Heart left ventricle (tissue), 16 donors: Measurements from ENCODE around the gene HTRA3. TPM values are rescaled to one million over a fixed set of nuclear protein-coding genes. Genes with fewer than 3 reads are reported as not detected.

Experiments
- ATAC-seq, 4 donors: fragments of 200-7000 bp; cut with Tn5 transposase; one replicate each; pipeline ENCODE4 v1.9.1; 2020 to 2022; ENCODE audit warnings: moderate library complexity in 4 of 4, mild to moderate bottlenecking in 3 of 4, moderate number of reproducible peaks in 1 of 4
- DNase-seq, 5 donors: peaks; one replicate each; pipeline ENCODE4 v3.0.0-alpha.2; 2020
- H3K27ac ChIP-seq, 12 donors: fragments of 200-600 bp; sonication (generic) in 4 of 12; one replicate each; pipeline versions ENCODE4 v1.5.0 to v1.8.0; 2016 to 2022; ENCODE audit warnings: mild to moderate bottlenecking in 2 of 12
- H3K27me3 ChIP-seq, 9 donors: fragments of 200-600 bp; sonication (generic) in 2 of 9; one replicate each; pipeline versions ENCODE4 v1.5.1 to v1.8.0; 2016 to 2022; ENCODE audit warnings: mild to moderate bottlenecking in 3 of 9
- H3K36me3 ChIP-seq, 9 donors: fragments of 200-600 bp; sonication (generic) in 2 of 9; one replicate each; pipeline versions ENCODE4 v1.5.0 to v1.8.0; 2018 to 2022; ENCODE audit warnings: mild to moderate bottlenecking in 2 of 9
- H3K4me1 ChIP-seq, 12 donors: fragments of 200-600 bp; sonication (generic) in 4 of 12; one replicate each; pipeline versions ENCODE4 v1.5.0 to v1.8.0; 2016 to 2022; ENCODE audit warnings: mild to moderate bottlenecking in 3 of 12
- H3K4me3 ChIP-seq, 12 donors: fragments of 200-600 bp; sonication (generic) in 4 of 12; one replicate each; pipeline versions ENCODE4 v1.5.0 to v1.8.0; 2017 to 2022; ENCODE audit warnings: mild to moderate bottlenecking in 9 of 12, moderate library complexity in 4 of 12
- H3K9me3 ChIP-seq, 12 donors: fragments of 200-600 bp; sonication (generic) in 4 of 12; one replicate each; pipeline versions ENCODE4 v1.5.0 to v1.8.0; 2016 to 2022; ENCODE audit warnings: mild to moderate bottlenecking in 1 of 12
- POLR2A ChIP-seq, 2 donors: fragments of 450-650 bp; IDR thresholded peaks; one replicate each; pipeline ENCODE4 v1.6.1; 2017; ENCODE audit warnings: antibody characterized with exemption in 2 of 2, mild to moderate bottlenecking in 2 of 2, moderate library complexity in 2 of 2
- WGBS, 4 donors: extraction: QIAGEN DNeasy Blood & Tissue Kit in 2 of 4; methylation state at CpG; one replicate each; pipeline versions ENCODE4 v1.1.5 to v1.1.7; 2013 to 2018; 5-methylcytosine and 5-hydroxymethylcytosine counted together
- intact Hi-C, 10 donors: fragments of 100-400 bp; cut with DNase I; formaldehyde crosslinking; loops; one replicate each; pipeline versions ENCODE4 v1.11.1 to v1.14.2; 2022
- polyA plus RNA-seq, 2 donors: library from polyadenylated mRNA; stranded (reverse); fragments of 200-250 nt; gene quantifications; one replicate each; pipeline ENCODE4 v1.2.3, GENCODE V29; 2013
- total RNA-seq, 9 donors: library from RNA; depleted of rRNA in 2 of 9; stranded (reverse); fragments of >200 nt in 2 of 9; fragmentation: NEBNext Ultra II Directional in 3 of 9; extraction: Animal tissue kit (Norgen Biotek cat#: 25700) in 3 of 9; gene quantifications; one replicate each; pipeline versions ENCODE4 v1.1.0 to v1.2.4, GENCODE V29; 2016 to 2023
- TF ChIP-seq, protein P1 (sequence below), 12 donors: fragments of 200-600 bp; sonication (generic) in 4 of 12; IDR thresholded peaks; one replicate each; pipeline versions ENCODE4 v1.5.0 to v1.8.0; 2018 to 2022; ENCODE audit warnings: antibody characterized with exemption in 12 of 12, mild to moderate bottlenecking in 5 of 12
- donor health status: ischemic (EF 13 %, LVEDD 7.1; RV severe dilation, severe dysfunction).
- donor health status: healthy with polysubstance abuse.
- donor health status: DM: no; HTN: yes; CAD: no.
- donor health status: DM: no; HTN: no; CAD: no.
- donor health status: ischemic (EF 25% LVEDD 6.9; RV normal size, moderate dysfunction).
- donor health status: ischemic (EF 25% LVEDD 5.7; RV mildly dilated, moderate dysfunction).
- donor health status: healthy.
- donor health status: DM: yes; HTN: yes; CAD: no.
- donor health status: ischemic (EF 35%, LVEDD 5.7; RV mildly dilated, moderate dysfunction).
- donor health status: nonischemic (EF 11% LVEDD 7.7; RV severe dilation, severe dysfunction).
- donor health status: DM: yes; HTN: yes; CAD: no.
- donor health status: PGD.
- donor health status: ischemic (EF 29% LVEDD 5.4; RV normal size, mild dysfunction).
- donor health status: nonischemic (EF 23%, LVEDD 6.1; RV moderate dilation, normal function).

The HTRA3 gene
- total and polyA plus RNA-seq, 11 donors = 26.8 to 84.6 (median 50.1) TPM

DNA sequence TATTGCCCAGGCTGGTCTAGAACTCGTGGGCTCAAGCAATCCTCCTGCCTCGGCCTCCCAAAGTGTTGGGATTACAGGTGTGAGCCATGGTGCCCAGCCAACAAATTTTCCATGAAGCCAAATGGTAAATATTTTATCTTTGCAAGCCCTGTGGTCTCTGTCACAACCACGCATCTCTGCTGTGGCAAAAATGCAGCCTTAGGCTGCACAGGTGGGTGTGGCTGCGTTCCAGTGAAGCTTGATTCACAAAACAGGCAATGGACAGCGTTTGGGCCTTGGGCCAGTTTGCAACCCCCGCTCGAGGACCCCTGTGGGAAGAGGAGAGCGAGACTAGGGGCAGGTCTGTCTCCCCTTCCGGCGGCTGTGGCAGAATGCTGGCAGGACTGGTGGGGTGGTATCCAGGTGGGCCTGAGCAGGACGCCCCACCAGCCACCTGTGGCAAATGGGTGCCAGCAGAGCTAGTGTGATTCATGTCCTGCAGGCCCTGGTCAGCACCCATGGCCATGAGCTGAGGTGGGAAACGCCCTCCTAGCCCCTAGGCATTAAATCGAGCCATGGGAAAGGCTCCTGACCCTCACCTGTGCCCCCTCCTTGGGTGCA is 19.7 kb downstream of the HTRA3 start:
- intact Hi-C loops = no loop called here
- WGBS, 4 donors = 80 to 87% (median 83%) methylated on average over 7 to 13 of the region's 13 CpGs

DNA sequence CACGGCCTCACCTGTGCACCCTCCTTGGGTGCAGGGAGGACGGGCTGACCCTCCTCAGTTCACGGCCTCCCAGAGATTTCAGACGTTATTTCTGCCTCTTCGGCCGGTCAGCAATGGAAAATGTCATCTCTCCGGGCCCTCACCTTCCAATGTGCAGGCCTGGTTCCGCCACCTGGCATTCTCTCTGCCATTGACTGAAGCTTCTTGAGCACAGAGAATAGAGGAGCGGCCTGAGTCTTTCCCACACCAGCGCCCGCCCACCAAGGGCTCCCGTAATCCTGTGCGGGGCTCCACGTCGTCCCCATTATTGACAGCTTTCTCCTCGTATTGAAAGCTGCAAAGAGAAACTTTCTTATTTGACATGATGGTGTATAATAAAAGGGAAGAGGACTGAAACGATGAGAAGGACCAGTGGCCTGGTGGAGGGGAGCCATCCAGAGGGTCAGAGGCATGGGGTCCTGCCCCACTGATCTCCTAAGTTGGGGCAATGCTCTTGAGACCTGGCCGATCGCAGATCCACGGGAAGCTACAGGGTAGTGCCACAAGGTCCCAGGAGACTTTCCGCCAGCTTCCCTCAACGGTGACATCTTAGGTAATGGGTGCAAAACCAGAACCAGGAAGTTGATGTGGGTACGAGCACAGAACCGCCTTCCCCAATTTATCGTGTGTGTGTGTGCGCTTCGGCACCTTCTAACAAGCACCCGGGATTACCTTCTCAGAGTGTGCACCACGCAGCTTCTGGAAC is 20.6 kb downstream of the HTRA3 start:
- DNase-seq = peak in 4 of 5 donors; percentile 4 to 39 (median 16)
- Histone ChIP-seq H3K4me3 (no peak overlapping the region), H3K9me3 (no peaks in the 10 kb centered on the region), H3K36me3 (peaks cover 0 to 56% (median 12%) of the 10 kb centered on the region in 9 donors), H3K27me3 (no peaks in the 10 kb centered on the region), H3K27ac (no peak overlapping the region), H3K4me1 (peaks cover 0 to 17% (median 7%) of the 10 kb centered on the region in 12 donors)
- intact Hi-C loops = no loop called here
- WGBS, 4 donors = 90 to 93% (median 92%) methylated on average over 29 of the region's 29 CpGs
- no peak for ATAC-seq
- no peak for TF ChIP-seq POLR2A (IDR thresholded peaks at IDR 0.05)
- TF ChIP-seq, protein P1, sequence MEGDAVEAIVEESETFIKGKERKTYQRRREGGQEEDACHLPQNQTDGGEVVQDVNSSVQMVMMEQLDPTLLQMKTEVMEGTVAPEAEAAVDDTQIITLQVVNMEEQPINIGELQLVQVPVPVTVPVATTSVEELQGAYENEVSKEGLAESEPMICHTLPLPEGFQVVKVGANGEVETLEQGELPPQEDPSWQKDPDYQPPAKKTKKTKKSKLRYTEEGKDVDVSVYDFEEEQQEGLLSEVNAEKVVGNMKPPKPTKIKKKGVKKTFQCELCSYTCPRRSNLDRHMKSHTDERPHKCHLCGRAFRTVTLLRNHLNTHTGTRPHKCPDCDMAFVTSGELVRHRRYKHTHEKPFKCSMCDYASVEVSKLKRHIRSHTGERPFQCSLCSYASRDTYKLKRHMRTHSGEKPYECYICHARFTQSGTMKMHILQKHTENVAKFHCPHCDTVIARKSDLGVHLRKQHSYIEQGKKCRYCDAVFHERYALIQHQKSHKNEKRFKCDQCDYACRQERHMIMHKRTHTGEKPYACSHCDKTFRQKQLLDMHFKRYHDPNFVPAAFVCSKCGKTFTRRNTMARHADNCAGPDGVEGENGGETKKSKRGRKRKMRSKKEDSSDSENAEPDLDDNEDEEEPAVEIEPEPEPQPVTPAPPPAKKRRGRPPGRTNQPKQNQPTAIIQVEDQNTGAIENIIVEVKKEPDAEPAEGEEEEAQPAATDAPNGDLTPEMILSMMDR (IDR thresholded peaks at IDR 0.05) = no peak

More for the DNA sequence above, 19.7 kb downstream of the HTRA3 start:
- Histone ChIP-seq H3K36me3 (peaks cover 0 to 51% (median 9%) of the 10 kb centered on the region in 9 donors), H3K4me1 (peaks cover 0 to 24% (median 10%) of the 10 kb centered on the region in 12 donors), H3K27ac (no peak overlapping the region), H3K27me3 (no peaks in the 10 kb centered on the region), H3K4me3 (no peak overlapping the region), H3K9me3 (no peaks in the 10 kb centered on the region)
- ATAC-seq (no peak), DNase-seq (peak in 2 of 5 donors; percentile 11 to 19)
- no peak for TF ChIP-seq POLR2A (IDR thresholded peaks at IDR 0.05)
- TF ChIP-seq, protein P1 (IDR thresholded peaks at IDR 0.05) = no peak

DNA sequence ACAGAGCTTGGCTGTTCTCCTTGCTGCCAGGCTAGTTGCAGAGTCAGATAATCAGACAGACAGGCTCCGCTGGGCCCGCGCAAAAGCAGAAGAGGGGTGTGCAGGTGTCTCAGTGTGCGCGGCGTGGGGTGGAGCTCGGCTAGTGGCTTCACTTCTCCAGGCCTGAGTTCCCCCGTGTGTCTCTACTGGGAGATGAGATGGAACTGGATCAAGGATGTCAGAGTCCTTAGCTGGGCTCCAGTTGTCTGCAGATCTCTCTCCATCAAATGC is 21.1 kb downstream of the HTRA3 start:
- WGBS, 4 donors = 79 to 96% (median 91%) methylated on average over 8 of the region's 8 CpGs

More for the DNA sequence above, 21.1 kb downstream of the HTRA3 start:
- H3K27me3 ChIP-seq = no peaks in the 10 kb centered on the region
- ATAC-seq (no peak), DNase-seq (peak in 3 of 5 donors; percentile 3 to 37 (median 11))
- no peaks in the 10 kb centered on the region for H3K9me3 ChIP-seq
- H3K27ac ChIP-seq = no peak overlapping the region
- intact Hi-C loops = no loop called here
- no peak overlapping the region for H3K4me3 ChIP-seq
- no peak for TF ChIP-seq POLR2A (IDR thresholded peaks at IDR 0.05)
- TF ChIP-seq, protein P1 (IDR thresholded peaks at IDR 0.05) = no peak
- H3K36me3 ChIP-seq = peaks cover 0 to 61% (median 12%) of the 10 kb centered on the region in 9 donors
- peaks cover 0 to 12% (median 2%) of the 10 kb centered on the region in 12 donors for H3K4me1 ChIP-seq
